ENCODE results near the gene OR10AD1.

OR10AD1 gene

DNA sequence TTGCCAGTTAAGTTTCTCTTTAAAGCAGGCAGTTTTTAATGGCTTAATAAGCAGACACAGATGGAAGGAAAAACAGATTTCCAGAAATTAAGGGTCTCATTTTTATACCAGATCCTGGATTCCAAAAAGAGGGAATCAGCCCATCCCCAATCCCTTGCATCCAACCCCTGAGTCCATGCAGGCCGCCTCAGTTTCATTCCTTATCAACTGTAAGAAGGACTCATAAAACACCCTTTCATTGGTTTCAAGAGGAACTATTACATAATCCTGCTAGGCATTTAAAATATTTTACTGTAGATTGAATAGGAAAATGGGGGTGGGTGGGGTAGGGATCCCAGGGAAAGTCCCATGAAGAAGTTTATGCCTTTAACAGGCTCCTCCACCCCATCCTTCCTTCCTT, 10.2 kb downstream of the OR10AD1 start:
- Histone ChIP-seq H3K27me3 (ENCODE audit: insufficient read depth, low read length) (peaks cover 18% of the 10 kb centered on the region), H2AFZ (ENCODE audit: low read length, unreplicated experiment) (no peak overlapping the region)

DNA sequence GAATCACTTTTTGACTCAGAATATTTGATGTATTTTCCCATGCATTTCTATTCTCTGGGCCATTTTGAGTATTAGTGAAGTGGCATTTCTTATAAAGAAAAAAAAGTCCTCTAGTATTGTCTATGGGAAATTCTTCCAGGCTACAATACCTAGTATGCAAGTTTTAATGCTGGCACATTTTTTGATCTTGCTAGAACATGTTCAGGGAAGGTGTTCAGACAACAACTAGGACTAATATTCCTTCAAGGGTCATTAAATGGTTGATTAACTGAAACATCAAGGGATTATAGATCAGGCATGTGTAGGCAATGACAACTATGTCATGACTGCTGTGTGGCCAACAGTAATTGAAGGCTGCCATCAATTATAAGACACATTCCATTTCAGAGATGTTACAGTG, 12.0 kb downstream of the OR10AD1 start:
- H2AFZ ChIP-seq (ENCODE audit: low read length, unreplicated experiment), result no peak overlapping the region
- no peaks in the 10 kb centered on the region for H3K79me2 ChIP-seq (ENCODE audit: control insufficient read depth, insufficient read depth, low read length, unreplicated experiment)
- H3K27me3 ChIP-seq (ENCODE audit: insufficient read depth, low read length), result peaks cover 19% of the 10 kb centered on the region
- H3K36me3 ChIP-seq (ENCODE audit: insufficient read depth, low read length), result no peaks in the 10 kb centered on the region
- H3K4me1 ChIP-seq (ENCODE audit: control insufficient read depth, insufficient read depth, low read length, unreplicated experiment), result peaks cover 18% of the 10 kb centered on the region
- H3K4me3 ChIP-seq (ENCODE audit: low read depth, low read length), result no peak overlapping the region
- H3K27ac ChIP-seq (ENCODE audit: low read depth, low read length), result no peak overlapping the region

More for the DNA sequence above, 10.2 kb downstream of the OR10AD1 start:
- H3K36me3 ChIP-seq (ENCODE audit: insufficient read depth, low read length), result no peaks in the 10 kb centered on the region
- H3K79me2 ChIP-seq (ENCODE audit: control insufficient read depth, insufficient read depth, low read length, unreplicated experiment), result no peaks in the 10 kb centered on the region
- H3K27ac ChIP-seq (ENCODE audit: low read depth, low read length), result no peak overlapping the region
- H3K4me1 ChIP-seq (ENCODE audit: control insufficient read depth, insufficient read depth, low read length, unreplicated experiment), result peaks cover 18% of the 10 kb centered on the region
- no peak overlapping the region for H3K4me3 ChIP-seq (ENCODE audit: low read depth, low read length)

DNA sequence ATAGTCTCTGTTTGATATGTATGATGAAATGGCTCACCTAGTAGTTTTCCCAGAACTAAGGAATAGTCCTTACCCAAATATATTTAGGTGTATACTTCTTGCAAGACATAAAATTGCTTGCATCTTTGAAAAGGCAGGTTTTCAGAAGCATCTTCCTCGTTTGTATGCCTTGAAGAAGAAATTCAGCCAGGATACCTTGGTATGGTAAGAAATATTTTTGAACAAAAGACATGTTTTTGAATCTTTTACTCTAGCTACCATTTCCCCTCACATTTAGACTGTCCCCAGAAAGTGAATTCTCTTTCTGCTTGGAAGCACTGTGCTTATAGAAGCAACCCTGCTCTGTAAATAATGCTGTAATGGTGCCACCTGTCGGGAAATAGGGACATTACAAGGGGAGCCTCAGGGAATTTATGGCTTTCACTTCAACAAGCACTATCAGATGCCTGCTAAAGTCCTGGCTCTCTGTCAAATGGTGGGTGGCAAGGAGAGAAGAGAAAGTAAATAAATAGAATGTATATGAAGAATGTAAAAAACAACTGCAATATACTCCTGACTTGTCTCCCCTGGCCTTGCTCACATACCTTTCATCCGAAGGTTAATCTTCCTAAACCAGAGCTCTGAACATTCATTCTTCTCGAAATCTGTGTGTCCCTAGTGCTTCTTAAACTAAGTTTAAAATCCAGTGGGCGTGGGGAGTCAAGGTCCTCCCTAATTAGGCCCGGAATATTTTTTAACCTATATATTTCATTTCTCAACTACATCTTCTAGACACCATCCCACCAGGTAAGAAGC, 13.6 kb downstream of the OR10AD1 start:
- Histone ChIP-seq H2AFZ (ENCODE audit: low read length, unreplicated experiment) (no peak overlapping the region), H3K79me2 (ENCODE audit: control insufficient read depth, insufficient read depth, low read length, unreplicated experiment) (no peaks in the 10 kb centered on the region), H3K4me1 (ENCODE audit: control insufficient read depth, insufficient read depth, low read length, unreplicated experiment) (peaks cover 12% of the 10 kb centered on the region), H3K27ac (ENCODE audit: low read depth, low read length) (no peak overlapping the region), H3K36me3 (ENCODE audit: insufficient read depth, low read length) (no peaks in the 10 kb centered on the region), H3K27me3 (ENCODE audit: insufficient read depth, low read length) (peaks cover 31% of the 10 kb centered on the region), H3K4me3 (ENCODE audit: low read depth, low read length) (peak overlapping the region; percentile 35; the same call in 1 of the 2 replicates)

DNA sequence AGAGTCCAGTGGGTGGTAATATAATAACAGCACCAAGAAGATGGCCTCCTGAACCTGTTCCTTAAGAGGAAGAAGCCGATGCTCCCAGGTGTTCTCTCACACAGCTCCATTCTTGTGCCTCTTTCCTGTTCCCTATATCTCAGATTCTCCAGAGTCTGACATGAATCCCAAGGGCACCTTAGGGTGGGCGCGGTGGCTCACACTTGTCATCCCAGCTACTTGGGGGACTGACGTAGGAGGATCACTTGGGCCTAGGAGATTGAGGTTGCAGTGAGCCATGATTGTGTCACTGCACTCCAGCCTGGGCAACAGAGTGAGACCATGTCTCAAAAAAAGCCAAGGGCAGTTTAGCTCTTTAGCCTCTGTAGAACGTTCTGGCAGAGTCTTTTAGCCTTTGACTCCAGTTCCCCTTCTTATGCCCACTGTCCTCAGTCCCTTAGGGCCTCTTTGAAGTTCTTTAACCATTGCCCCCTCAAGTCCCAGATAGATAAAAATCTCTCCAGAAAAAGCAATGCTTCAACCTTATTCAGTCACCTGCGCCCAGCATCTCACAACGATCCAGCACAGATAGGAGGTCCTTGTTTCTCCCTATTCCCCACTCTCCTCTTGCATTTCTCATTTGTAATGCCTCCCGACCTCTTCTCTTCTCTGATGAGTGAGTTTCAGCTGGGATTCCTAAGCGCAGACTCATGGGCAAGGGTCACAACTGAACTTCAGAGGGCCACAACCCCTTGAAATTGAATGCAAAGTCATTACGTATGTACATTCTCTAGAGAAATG, 15.0 kb downstream of the OR10AD1 start:
- no peaks in the 10 kb centered on the region for H3K79me2 ChIP-seq (ENCODE audit: control insufficient read depth, insufficient read depth, low read length, unreplicated experiment)
- H3K27me3 ChIP-seq (ENCODE audit: insufficient read depth, low read length), result peaks cover 38% of the 10 kb centered on the region
- no peak overlapping the region for H3K4me3 ChIP-seq (ENCODE audit: low read depth, low read length)
- peaks cover 9% of the 10 kb centered on the region for H3K4me1 ChIP-seq (ENCODE audit: control insufficient read depth, insufficient read depth, low read length, unreplicated experiment)
- no peak overlapping the region for H3K27ac ChIP-seq (ENCODE audit: low read depth, low read length)
- H3K36me3 ChIP-seq (ENCODE audit: insufficient read depth, low read length), result no peaks in the 10 kb centered on the region
- no peak overlapping the region for H2AFZ ChIP-seq (ENCODE audit: low read length, unreplicated experiment)

DNA sequence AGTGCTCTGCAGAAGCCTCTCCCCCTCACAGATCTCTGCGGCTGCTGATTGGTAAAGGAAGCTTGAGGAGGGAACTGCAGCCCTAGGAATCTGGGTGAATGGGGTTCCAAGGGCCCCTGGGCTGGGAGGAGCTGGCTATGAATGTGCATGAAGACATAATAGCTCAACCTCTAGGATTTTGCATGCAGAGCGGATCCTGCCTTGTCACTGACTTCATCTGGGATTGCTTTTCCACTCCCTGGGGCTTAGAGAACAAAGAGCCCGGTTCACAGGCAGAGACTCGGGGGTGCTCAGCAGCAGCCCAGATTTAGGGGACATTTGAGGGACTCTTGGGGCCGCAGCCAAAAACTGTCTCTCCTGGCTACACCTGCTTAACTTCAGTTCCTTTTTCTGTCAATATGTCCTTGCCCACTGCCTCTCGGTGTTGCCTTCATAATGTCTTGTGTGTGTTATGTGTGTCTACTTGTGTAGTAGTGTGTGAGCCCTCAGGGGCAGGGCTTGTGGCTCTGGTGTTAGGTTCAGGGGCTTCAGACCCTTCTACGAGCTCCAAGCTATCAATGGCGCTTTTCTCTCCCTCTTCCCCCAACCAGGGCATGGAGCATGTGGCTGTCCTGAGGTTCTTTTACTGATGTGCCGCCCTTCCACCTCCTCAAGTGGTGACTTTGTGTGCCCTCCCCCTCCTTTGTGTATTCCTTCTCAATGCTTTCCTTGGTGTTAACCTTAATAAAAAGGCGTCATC, 17.7 kb downstream of the OR10AD1 start:
- peaks cover 38% of the 10 kb centered on the region for H3K27me3 ChIP-seq (ENCODE audit: insufficient read depth, low read length)
- no peak overlapping the region for H3K27ac ChIP-seq (ENCODE audit: low read depth, low read length)
- H3K79me2 ChIP-seq (ENCODE audit: control insufficient read depth, insufficient read depth, low read length, unreplicated experiment), result no peaks in the 10 kb centered on the region
- H3K4me1 ChIP-seq (ENCODE audit: control insufficient read depth, insufficient read depth, low read length, unreplicated experiment), result peaks cover 9% of the 10 kb centered on the region
- no peak overlapping the region for H2AFZ ChIP-seq (ENCODE audit: low read length, unreplicated experiment)
- 0 out of 2 replicates have a peak overlapping the region, but pooled peaks have one; percentile 78 for H3K4me3 ChIP-seq (ENCODE audit: low read depth, low read length)
- H3K36me3 ChIP-seq (ENCODE audit: insufficient read depth, low read length), result no peaks in the 10 kb centered on the region

DNA sequence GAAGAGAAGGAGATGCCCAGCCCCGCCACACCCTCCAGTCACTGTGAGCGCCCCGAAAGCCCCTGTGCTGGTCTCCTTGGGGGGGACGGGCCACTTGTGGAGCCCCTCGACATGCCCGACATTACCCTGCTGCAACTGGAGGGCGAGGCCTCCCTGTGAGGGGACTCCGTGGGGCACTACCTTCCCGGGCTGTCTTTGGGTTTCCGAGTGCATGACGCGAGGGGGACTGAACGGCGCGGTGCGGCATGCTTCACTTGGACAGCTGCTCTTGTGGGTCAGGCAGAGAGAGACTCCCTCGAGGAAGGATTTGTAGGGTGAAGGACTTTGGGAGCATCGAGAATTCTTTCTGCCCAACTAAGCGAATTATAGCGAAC, 18.6 kb downstream of the OR10AD1 start:
- Histone ChIP-seq H3K27me3 (ENCODE audit: insufficient read depth, low read length) (peaks cover 41% of the 10 kb centered on the region), H3K4me3 (ENCODE audit: low read depth, low read length) (peak overlapping the region; percentile 78), H3K79me2 (ENCODE audit: control insufficient read depth, insufficient read depth, low read length, unreplicated experiment) (no peaks in the 10 kb centered on the region), H3K4me1 (ENCODE audit: control insufficient read depth, insufficient read depth, low read length, unreplicated experiment) (peaks cover 9% of the 10 kb centered on the region), H2AFZ (ENCODE audit: low read length, unreplicated experiment) (no peak overlapping the region), H3K27ac (ENCODE audit: low read depth, low read length) (no peak overlapping the region), H3K36me3 (ENCODE audit: insufficient read depth, low read length) (no peaks in the 10 kb centered on the region)

DNA sequence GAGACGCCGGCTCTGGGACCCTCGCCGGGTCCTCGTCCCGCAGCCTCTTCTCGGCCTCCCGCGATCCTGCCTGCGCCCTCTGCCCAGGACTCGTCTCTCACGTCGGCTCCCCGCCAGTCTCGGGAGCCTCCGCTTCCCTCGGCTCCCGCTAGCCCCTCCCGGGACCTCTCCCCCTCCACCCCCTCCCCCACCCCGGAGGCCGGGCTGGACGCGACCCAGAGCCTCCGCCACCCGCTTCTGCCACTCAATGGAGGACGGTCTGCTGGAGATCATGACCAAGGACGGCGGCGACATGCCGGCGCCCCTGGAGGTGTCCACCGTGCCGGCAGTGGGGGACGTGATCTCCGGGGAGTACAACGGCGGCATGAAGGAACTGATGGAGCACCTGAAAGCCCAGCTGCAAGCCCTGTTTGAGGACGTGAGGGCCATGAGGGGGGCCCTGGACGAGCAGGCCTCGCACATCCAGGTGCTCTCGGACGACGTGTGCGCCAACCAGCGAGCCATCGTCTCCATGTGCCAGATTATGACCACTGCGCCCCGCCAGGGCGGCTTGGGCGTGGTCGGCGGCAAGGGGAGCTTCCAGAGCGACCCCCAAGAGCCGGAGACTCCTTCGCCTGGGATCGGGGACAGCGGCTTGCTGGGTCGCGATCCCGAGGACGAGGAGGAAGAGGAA, 19.1 kb downstream of the OR10AD1 start:
- H3K79me2 ChIP-seq (ENCODE audit: control insufficient read depth, insufficient read depth, low read length, unreplicated experiment), result no peaks in the 10 kb centered on the region
- no peaks in the 10 kb centered on the region for H3K36me3 ChIP-seq (ENCODE audit: insufficient read depth, low read length)
- H3K27ac ChIP-seq (ENCODE audit: low read depth, low read length), result no peak overlapping the region
- H2AFZ ChIP-seq (ENCODE audit: low read length, unreplicated experiment), result peak overlapping the region; percentile 97
- peaks cover 47% of the 10 kb centered on the region for H3K27me3 ChIP-seq (ENCODE audit: insufficient read depth, low read length)
- H3K4me3 ChIP-seq (ENCODE audit: low read depth, low read length), result peak overlapping the region; percentile 78
- peaks cover 8% of the 10 kb centered on the region for H3K4me1 ChIP-seq (ENCODE audit: control insufficient read depth, insufficient read depth, low read length, unreplicated experiment)

DNA sequence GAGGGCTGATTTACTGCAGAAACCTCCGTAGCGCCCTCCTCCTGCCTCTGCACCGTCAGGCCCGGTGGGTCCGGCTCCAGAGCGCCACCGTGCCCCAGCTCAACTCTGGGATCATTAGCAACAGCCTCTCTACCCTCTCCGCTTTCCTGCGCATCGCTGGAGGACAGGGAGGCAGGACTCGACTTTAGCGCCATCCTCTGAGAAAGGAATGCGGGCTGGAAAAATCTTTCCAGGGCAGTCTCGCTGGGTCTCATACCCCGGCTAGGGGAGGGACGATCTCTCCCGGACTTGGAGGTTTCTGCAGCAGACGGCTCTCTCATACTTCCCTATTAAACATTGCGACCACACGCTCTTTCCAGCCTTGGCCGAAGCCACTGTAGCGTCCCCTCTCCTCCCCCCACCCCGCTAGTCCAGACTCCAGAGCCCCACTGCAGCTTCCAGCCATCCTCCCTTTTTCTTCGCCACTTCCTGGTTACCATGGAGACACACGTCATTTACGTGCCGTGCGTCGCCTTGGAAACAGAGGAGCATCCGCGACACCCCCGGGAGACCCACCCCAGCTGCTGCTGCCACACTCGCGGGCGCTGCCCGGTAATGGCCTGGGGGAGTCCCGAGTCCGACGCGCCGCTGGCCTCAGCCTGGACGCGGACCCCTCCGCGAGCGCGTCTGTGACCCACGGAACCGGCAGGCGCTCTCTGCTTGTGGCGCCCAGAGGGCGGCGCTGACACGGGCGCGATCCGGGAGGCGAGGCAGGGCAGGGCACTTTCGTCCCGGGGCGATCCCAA, 19.8 kb downstream of the OR10AD1 start, which contains the start of gene CCDC184:
Gene CCDC184, plus strand, starts transcription at position 554 of the 785 bp plus-strand sequence. CDS start 479 bp downstream, outside the sequence.
- Histone ChIP-seq H3K4me1 (ENCODE audit: control insufficient read depth, insufficient read depth, low read length, unreplicated experiment) (peaks cover 2% of the 10 kb centered on the region), H3K27ac (ENCODE audit: low read depth, low read length) (peak within 1 kb of the TSS; percentile 18; the same call in 1 of the 2 replicates), H3K36me3 (ENCODE audit: insufficient read depth, low read length) (no peaks in the 10 kb centered on the region), H3K4me3 (ENCODE audit: low read depth, low read length) (peak within 1 kb of the TSS; percentile 78), H3K79me2 (ENCODE audit: control insufficient read depth, insufficient read depth, low read length, unreplicated experiment) (no peaks in the 10 kb centered on the region), H3K27me3 (ENCODE audit: insufficient read depth, low read length) (peaks cover 54% of the 10 kb centered on the region), H2AFZ (ENCODE audit: low read length, unreplicated experiment) (peak within 1 kb of the TSS; percentile 97)

DNA sequence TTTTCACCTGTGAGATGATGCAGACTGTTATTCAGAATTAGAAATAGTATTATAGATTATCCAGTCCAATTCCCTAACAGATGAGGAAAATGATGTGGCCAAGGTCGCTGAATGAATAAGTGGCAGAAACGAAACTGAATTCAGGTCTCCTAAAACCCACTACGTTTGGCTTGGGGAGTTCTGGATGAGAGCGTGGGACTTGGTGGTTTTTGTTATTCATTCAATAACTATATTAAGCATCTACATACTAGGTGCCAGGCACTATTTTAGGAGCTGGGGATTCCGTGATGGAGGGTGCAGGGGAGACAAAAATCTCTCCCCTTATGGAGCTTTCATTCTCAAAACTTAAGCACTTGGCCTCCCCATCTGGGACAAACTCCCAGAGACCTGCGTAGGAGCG, 20.5 kb downstream of the OR10AD1 start:
- peak overlapping the region; percentile 97 for H2AFZ ChIP-seq (ENCODE audit: low read length, unreplicated experiment)
- H3K4me1 ChIP-seq (ENCODE audit: control insufficient read depth, insufficient read depth, low read length, unreplicated experiment), result no peaks in the 10 kb centered on the region
- H3K27ac ChIP-seq (ENCODE audit: low read depth, low read length), result peak overlapping the region; percentile 18; the same call in 1 of the 2 replicates
- no peaks in the 10 kb centered on the region for H3K36me3 ChIP-seq (ENCODE audit: insufficient read depth, low read length)
- peak overlapping the region; percentile 78 for H3K4me3 ChIP-seq (ENCODE audit: low read depth, low read length)
- peaks cover 60% of the 10 kb centered on the region for H3K27me3 ChIP-seq (ENCODE audit: insufficient read depth, low read length)
- no peaks in the 10 kb centered on the region for H3K79me2 ChIP-seq (ENCODE audit: control insufficient read depth, insufficient read depth, low read length, unreplicated experiment)
